Colonic mucosa (tissue), 4 donors: ENCODE measurements around the gene AKAP17A. TPM values are rescaled to one million over a fixed set of nuclear protein-coding genes. Genes with fewer than 3 reads are reported as not detected.

Experiments used
- DNase-seq: peaks from one replicate; pipeline ENCODE4 v3.0.0-alpha.2; 2020
- H3K27ac ChIP-seq: fragments of 200-600 bp; one replicate; pipeline ENCODE4 v1.8.0; 2021
- H3K27me3 ChIP-seq: fragments of 200-600 bp; one replicate; pipeline ENCODE4 v1.8.0; 2021
- H3K36me3 ChIP-seq: fragments of 200-600 bp; one replicate; pipeline ENCODE4 v1.8.0; 2021
- H3K4me1 ChIP-seq: fragments of 200-600 bp; one replicate; pipeline ENCODE4 v1.8.0; 2021; ENCODE audit warnings: mild to moderate bottlenecking
- H3K4me3 ChIP-seq: fragments of 200-600 bp; one replicate; pipeline ENCODE4 v1.8.0; 2021
- H3K9ac ChIP-seq, 2 donors: one replicate each; pipeline ENCODE4 v1.7.0; 2013; ENCODE audit warnings: control low read depth in 2 of 2, low read depth in 2 of 2, low read length in 2 of 2
- H3K9me3 ChIP-seq: fragments of 200-600 bp; one replicate; pipeline ENCODE4 v1.8.0; 2021
- CTCF ChIP-seq: fragments of 200-600 bp; IDR thresholded peaks from one replicate; pipeline ENCODE4 v1.8.0; 2022; ENCODE audit warnings: antibody characterized with exemption, mild to moderate bottlenecking
- intact Hi-C: fragments of 100-400 bp; cut with DNase I; formaldehyde crosslinking; loops from one replicate; pipeline ENCODE4 v1.14.1; 2022
- total RNA-seq, 2 donors: library from RNA; stranded (reverse); fragmentation: NEBNext Ultra II Directional in 1 of 2; extraction: Animal tissue kit (Norgen Biotek cat#: 25700) in 1 of 2; gene quantifications; one replicate each; pipeline ENCODE4 v1.2.1, GENCODE V29; 2021
- donor health status: healthy.
- donor health status: DM: no; HTN: no; CAD: no.
- donor health status: DM: no; HTN: no; CAD: no.

AKAP17A gene
- total RNA-seq, 2 donors from 2014 or later = 42.4 to 44.6 TPM

- H3K36me3 ChIP-seq = peaks cover 29% of the 10 kb centered on the region
- no peak overlapping the region for H3K4me3 ChIP-seq
- no peak for TF ChIP-seq CTCF
- H3K27ac ChIP-seq = no peak overlapping the region
- H3K27me3 ChIP-seq = no peaks in the 10 kb centered on the region
- H3K9ac ChIP-seq = no peak overlapping the region
- H3K4me1 ChIP-seq = peaks cover 7% of the 10 kb centered on the region
- intact Hi-C loops = loop anchor here (10.0 kb wide), 1 partner anchor 202 kb away; the partner anchor contains the start of gene SLC25A6
- DNase-seq = no peak
- no peaks in the 10 kb centered on the region for H3K9me3 ChIP-seq
Measured at GRCh38 chrX:1596676-1597344, 5.4 kb downstream of the AKAP17A start.

GRCh38 chrX:1597345-1598020 is 6.1 kb downstream of the AKAP17A start:
- TF ChIP-seq CTCF = no peak
- Histone ChIP-seq H3K4me1 (peaks cover 7% of the 10 kb centered on the region), H3K36me3 (peaks cover 32% of the 10 kb centered on the region), H3K27ac (no peak overlapping the region), H3K9ac (no peak overlapping the region), H3K27me3 (no peaks in the 10 kb centered on the region), H3K4me3 (no peak overlapping the region), H3K9me3 (no peaks in the 10 kb centered on the region)
- no peak for DNase-seq
- intact Hi-C loops = loop anchor here (10.0 kb wide), 1 partner anchor 203 kb away; the partner anchor contains the start of gene SLC25A6

- H3K36me3 ChIP-seq = peaks cover 32% of the 10 kb centered on the region
- no peak overlapping the region for H3K9ac ChIP-seq
- no peak for DNase-seq
- H3K27ac ChIP-seq = no peak overlapping the region
- H3K4me3 ChIP-seq = no peak overlapping the region
- no peak for TF ChIP-seq CTCF
- no peaks in the 10 kb centered on the region for H3K9me3 ChIP-seq
- H3K4me1 ChIP-seq = peaks cover 1% of the 10 kb centered on the region
- H3K27me3 ChIP-seq = no peaks in the 10 kb centered on the region
- intact Hi-C loops = loop anchor here (10.0 kb wide), 1 partner anchor 203 kb away; the partner anchor contains the start of gene SLC25A6
Measured at GRCh38 chrX:1598021-1598875, 6.8 kb downstream of the AKAP17A start.

- no peak for TF ChIP-seq CTCF
- Histone ChIP-seq H3K4me1 (no peaks in the 10 kb centered on the region), H3K9ac (no peak overlapping the region), H3K9me3 (no peaks in the 10 kb centered on the region), H3K27ac (no peak overlapping the region), H3K4me3 (no peak overlapping the region), H3K27me3 (no peaks in the 10 kb centered on the region), H3K36me3 (peaks cover 27% of the 10 kb centered on the region)
- no peak for DNase-seq
- intact Hi-C loops = loop anchor here (10.0 kb wide), 1 partner anchor 204 kb away; the partner anchor contains the start of gene SLC25A6
Measured at GRCh38 chrX:1598876-1599790, 7.7 kb downstream of the AKAP17A start.
